Activated T-cell treated with anti-CD3 and anti-CD28 coated beads, Interleukin-2, amount 50 U/mL, for 24 hours (primary cell): ENCODE results near the gene CDK5RAP3.
"Not testable (repeated sequence)": the region's sequence is repeated elsewhere in the genome, so short reads cannot be mapped to it uniquely, and the experiment has no call there.

Experiments
- DNase-seq: peaks from one replicate; pipeline ENCODE4 v3.0.0-alpha.2; 2020
- H3K27ac Mint-ChIP-seq: 2 replicates; pipeline ENCODE4 v1.8.0; 2020; ENCODE audit warnings: mild to moderate bottlenecking, mixed read lengths
- H3K27me3 Mint-ChIP-seq: 2 replicates; pipeline ENCODE4 v1.8.0; 2020; ENCODE audit warnings: mixed read lengths
- H3K36me3 Mint-ChIP-seq: 2 replicates; pipeline ENCODE4 v1.8.0; 2020; ENCODE audit warnings: low read depth, mixed read lengths
- H3K4me1 Mint-ChIP-seq: 2 replicates; pipeline ENCODE4 v1.8.0; 2020; ENCODE audit warnings: low read depth, mixed read lengths
- H3K4me3 Mint-ChIP-seq: 2 replicates; pipeline ENCODE4 v1.8.0; 2020; ENCODE audit warnings: mild to moderate bottlenecking, moderate library complexity, mixed read lengths
- H3K9me3 Mint-ChIP-seq: 2 replicates; pipeline ENCODE4 v1.8.0; 2020; ENCODE audit warnings: mixed read lengths

The CDK5RAP3 gene, protein sequence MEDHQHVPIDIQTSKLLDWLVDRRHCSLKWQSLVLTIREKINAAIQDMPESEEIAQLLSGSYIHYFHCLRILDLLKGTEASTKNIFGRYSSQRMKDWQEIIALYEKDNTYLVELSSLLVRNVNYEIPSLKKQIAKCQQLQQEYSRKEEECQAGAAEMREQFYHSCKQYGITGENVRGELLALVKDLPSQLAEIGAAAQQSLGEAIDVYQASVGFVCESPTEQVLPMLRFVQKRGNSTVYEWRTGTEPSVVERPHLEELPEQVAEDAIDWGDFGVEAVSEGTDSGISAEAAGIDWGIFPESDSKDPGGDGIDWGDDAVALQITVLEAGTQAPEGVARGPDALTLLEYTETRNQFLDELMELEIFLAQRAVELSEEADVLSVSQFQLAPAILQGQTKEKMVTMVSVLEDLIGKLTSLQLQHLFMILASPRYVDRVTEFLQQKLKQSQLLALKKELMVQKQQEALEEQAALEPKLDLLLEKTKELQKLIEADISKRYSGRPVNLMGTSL

DNA sequence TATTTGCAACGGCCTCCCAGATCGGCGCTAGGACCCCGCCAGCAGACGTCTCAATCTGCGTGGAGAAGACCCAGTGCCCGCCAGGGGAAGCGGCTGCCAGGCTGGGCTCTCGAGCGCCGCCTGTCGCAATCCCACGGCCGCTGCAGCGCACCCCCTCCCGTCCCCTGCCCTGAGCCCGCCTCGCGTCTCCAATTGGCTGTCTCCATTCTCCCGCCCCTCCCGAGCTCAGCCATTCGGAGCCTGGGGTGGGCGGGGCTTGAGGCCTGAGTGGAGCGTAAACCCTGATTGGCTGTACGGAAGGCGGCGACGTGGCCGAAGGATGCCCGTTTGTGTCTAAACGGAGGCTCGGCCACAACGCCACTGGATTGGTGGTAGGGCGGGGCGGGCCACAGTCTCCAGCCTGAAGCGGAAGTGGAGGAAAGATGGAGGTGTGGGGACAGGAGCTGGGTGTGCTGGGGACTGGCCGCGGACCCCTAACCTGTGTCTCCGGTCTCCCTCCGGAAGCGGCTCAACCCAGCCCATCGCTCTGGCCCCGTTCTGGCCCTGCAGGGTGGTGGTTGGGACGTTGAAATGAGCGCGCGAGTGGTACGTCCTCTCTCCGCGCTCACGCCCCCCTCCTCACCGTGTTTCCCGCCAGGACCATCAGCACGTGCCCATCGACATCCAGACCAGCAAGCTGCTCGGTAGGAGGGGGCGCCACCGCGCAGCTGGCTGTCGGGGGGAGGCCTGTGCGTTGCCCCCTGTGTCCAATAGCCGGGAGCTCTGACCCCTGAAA lies at the start of gene CDK5RAP3:
TSS of gene CDK5RAP3 (plus strand) at position 389 of the 775 bp plus-strand sequence. CDS start at position 423, 34 bp downstream.
- Mint-ChIP-seq H3K9me3 (no peaks in the 10 kb centered on the region), H3K4me1 (peaks cover 28% of the 10 kb centered on the region), H3K27me3 (no peaks in the 10 kb centered on the region), H3K36me3 (peaks cover 46% of the 10 kb centered on the region), H3K4me3 (peak within 1 kb of the TSS; percentile 95), H3K27ac (peak within 1 kb of the TSS; percentile 95)
- DNase-seq = peak; percentile 99

GRCh38 chr17:47924785-47925677 lies 45.9 kb upstream of the CDK5RAP3 start:
- Mint-ChIP-seq H3K27ac (no peak overlapping the region), H3K27me3 (no peaks in the 10 kb centered on the region), H3K9me3 (no peaks in the 10 kb centered on the region), H3K36me3 (peaks cover 87% of the 10 kb centered on the region), H3K4me1 (peaks cover 5% of the 10 kb centered on the region), H3K4me3 (no peak overlapping the region)
- no peak for DNase-seq

GRCh38 chr17:47925678-47925988 lies 45.3 kb upstream of the CDK5RAP3 start:
- H3K36me3 Mint-ChIP-seq = peaks cover 90% of the 10 kb centered on the region
- no peak overlapping the region for H3K4me3 Mint-ChIP-seq
- peaks cover 5% of the 10 kb centered on the region for H3K4me1 Mint-ChIP-seq
- no peak overlapping the region for H3K27ac Mint-ChIP-seq
- H3K9me3 Mint-ChIP-seq = no peaks in the 10 kb centered on the region
- H3K27me3 Mint-ChIP-seq = no peaks in the 10 kb centered on the region
- no peak for DNase-seq

DNA sequence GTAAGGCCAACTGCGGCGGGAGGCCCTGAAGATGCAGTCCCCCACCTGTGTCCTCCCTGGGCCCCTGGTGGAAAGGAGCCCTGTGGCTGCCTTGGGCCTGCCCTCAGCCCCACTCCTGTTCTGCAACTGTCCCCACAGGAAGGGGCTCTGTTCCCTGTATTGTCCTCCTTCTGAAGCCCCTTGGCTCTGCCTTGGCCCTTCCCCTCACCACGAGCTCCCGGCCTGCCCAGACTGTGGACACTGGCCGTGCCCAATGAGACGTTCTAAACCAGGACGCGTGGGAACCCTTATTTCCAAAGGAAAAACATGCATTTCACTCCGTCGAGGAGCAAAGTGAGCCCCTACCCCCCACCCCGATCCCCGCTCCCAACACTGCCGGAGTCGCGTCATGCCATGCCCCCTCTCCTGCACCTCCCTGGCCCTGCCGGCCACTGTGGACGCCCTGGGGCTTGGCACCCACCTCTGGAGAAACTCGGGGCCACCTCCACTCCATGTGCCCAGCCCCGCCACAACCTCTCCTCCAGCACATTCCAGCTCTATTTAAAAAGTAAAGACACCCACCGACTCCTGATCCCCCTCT lies 43.0 kb upstream of the CDK5RAP3 start:
- Mint-ChIP-seq H3K4me3 (no peak overlapping the region), H3K27me3 (no peaks in the 10 kb centered on the region), H3K27ac (peak overlapping the region; percentile 73), H3K4me1 (peaks cover 5% of the 10 kb centered on the region), H3K36me3 (peaks cover 76% of the 10 kb centered on the region), H3K9me3 (no peaks in the 10 kb centered on the region)
- DNase-seq = no peak

DNA sequence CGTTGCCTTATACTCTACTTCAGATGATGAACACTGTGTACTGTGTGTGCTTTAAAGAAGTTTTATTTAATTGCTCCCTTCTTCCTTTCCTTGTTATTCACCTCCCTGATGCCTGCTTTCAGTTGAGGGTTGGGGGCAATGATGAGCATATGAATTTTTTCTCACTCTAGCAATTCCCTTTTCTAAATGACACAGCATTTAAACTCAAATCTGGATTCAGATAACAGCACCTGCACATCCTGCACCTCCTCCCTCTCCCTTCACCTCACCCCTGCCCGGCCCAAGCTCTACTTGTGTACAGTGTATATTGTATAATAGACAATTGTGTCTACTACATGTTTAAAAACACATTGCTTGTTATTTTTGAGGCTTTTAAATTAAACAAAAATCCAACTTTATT lies 42.5 kb upstream of the CDK5RAP3 start:
- peaks cover 5% of the 10 kb centered on the region for H3K4me1 Mint-ChIP-seq
- peaks cover 71% of the 10 kb centered on the region for H3K36me3 Mint-ChIP-seq
- H3K4me3 Mint-ChIP-seq = no peak overlapping the region
- no peaks in the 10 kb centered on the region for H3K9me3 Mint-ChIP-seq
- no peak for DNase-seq
- no peaks in the 10 kb centered on the region for H3K27me3 Mint-ChIP-seq
- H3K27ac Mint-ChIP-seq = peak overlapping the region; percentile 73

DNA sequence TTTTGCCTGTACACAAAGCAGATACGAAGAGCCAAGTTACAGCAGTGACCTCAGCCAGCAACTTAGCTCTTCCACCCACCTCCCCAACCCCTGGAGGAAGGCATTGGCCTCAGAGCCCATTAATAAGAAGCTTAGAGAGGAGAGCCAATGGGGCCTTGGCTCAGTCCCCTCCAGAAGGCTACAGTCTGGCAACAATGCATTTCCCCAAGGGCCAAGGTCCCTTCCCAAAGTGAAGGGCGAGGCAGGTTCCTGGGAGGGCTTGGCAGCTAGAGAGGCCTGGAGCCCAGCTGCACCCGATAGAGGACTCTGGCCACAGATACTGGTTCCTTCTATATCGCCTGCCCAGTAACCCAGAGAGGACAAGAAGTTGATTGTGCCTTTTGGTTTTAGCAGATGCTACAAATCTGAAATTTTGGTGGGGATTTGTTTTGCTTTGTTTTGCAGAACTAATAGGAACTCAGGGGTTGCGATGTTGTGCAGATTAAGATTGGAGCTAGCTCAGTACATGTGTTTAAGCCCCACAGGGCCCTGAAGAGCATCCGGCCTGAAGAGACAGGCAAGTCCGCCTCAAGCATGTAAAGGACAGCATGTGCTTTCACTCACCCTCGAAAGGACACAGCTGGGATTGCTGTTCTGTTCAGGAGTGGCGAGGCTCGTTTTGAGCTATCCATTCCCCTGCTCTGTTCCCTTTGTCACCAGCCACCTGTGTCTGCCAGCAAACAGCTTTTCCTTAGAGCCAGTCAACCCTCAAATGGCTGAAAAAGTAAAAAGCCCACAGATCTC lies 41.5 kb upstream of the CDK5RAP3 start:
- no peak for DNase-seq
- H3K27ac Mint-ChIP-seq = peak overlapping the region; percentile 12
- H3K27me3 Mint-ChIP-seq = no peaks in the 10 kb centered on the region
- H3K4me3 Mint-ChIP-seq = no peak overlapping the region
- no peaks in the 10 kb centered on the region for H3K9me3 Mint-ChIP-seq
- peaks cover 5% of the 10 kb centered on the region for H3K4me1 Mint-ChIP-seq
- peaks cover 61% of the 10 kb centered on the region for H3K36me3 Mint-ChIP-seq

GRCh38 chr17:47931848-47932247 lies 39.1 kb upstream of the CDK5RAP3 start:
- no peak overlapping the region for H3K4me3 Mint-ChIP-seq
- no peaks in the 10 kb centered on the region for H3K27me3 Mint-ChIP-seq
- peaks cover 8% of the 10 kb centered on the region for H3K4me1 Mint-ChIP-seq
- no peak for DNase-seq
- no peaks in the 10 kb centered on the region for H3K9me3 Mint-ChIP-seq
- peaks cover 40% of the 10 kb centered on the region for H3K36me3 Mint-ChIP-seq
- H3K27ac Mint-ChIP-seq = no peak overlapping the region

DNA sequence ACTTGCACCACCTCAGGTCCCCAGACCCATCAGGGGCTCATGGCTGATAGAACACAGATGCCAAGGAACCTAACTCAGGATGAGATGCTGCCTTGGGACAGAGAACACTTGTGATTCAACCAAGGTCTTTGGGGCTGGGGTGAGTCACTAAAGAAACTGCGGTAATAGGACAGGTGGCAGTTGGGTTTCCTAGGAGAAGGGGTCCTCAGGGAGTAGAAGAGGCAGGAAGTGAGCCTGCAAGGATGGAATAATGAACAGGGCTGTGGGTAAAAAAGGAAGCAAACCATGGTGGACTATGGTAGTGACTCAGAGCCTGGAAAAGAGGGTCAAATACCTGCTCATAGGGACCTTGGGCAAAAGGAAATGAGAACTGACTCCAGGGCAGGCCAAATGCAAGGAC lies 36.1 kb upstream of the CDK5RAP3 start:
- H3K27me3 Mint-ChIP-seq = no peaks in the 10 kb centered on the region
- no peaks in the 10 kb centered on the region for H3K9me3 Mint-ChIP-seq
- H3K36me3 Mint-ChIP-seq = peaks cover 11% of the 10 kb centered on the region
- DNase-seq = no peak
- H3K4me3 Mint-ChIP-seq = no peak overlapping the region
- peaks cover 13% of the 10 kb centered on the region for H3K4me1 Mint-ChIP-seq
- peak overlapping the region; percentile 68 for H3K27ac Mint-ChIP-seq

DNA sequence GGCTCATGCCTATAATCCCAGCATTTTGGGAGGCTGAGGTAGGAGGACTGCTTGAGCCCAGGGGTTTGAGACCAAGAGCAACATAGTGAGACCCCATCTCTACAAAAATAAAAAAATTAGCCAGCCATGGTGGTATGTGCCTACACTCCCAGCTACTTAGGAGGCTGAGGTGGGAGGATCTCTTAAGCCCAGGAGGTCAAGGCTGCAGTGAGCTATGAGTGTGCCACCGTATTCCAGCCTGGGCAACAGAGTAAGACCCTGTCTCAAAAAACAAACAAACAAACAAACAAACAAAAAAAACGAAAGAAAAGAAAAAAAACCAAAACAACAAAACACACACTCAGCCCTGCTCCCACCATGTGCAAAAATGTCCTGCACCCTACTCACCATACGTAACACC lies 35.4 kb upstream of the CDK5RAP3 start:
- not testable (repeated sequence) for DNase-seq, H3K9me3 Mint-ChIP-seq, H3K27ac Mint-ChIP-seq, H3K36me3 Mint-ChIP-seq, H3K4me3 Mint-ChIP-seq, H3K27me3 Mint-ChIP-seq
- H3K4me1 Mint-ChIP-seq = peaks cover 18% of the 10 kb centered on the region

- no peak for DNase-seq
- H3K36me3 Mint-ChIP-seq = peaks cover 3% of the 10 kb centered on the region
- H3K27ac Mint-ChIP-seq = no peak overlapping the region
- H3K4me3 Mint-ChIP-seq = no peak overlapping the region
- peaks cover 3% of the 10 kb centered on the region for H3K9me3 Mint-ChIP-seq
- peaks cover 21% of the 10 kb centered on the region for H3K4me1 Mint-ChIP-seq
- no peaks in the 10 kb centered on the region for H3K27me3 Mint-ChIP-seq
These were observed 35.0 kb upstream of the CDK5RAP3 start for GRCh38 chr17:47935961-47936360.

DNA sequence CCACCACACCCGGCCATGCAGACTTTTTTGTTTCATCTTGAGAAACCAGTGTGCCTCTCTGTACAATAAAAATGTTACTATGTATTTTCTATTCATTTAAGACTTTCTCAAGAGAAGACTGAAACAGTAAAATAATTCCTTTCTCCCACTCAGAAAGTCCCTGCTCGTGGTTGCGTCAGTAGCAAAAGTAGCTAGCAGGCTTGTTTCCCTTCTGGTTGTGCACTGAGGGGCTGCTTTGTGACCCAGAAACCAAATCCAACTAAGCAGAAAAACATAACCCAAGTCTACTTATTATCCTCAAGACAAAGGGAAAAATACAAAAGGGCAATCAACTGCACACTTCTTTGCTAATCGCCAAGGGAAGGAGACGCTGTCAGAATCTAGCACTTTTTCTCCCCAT lies 33.0 kb upstream of the CDK5RAP3 start:
- Mint-ChIP-seq H3K4me1 (peaks cover 35% of the 10 kb centered on the region), H3K4me3 (no peak overlapping the region), H3K36me3 (peaks cover 10% of the 10 kb centered on the region), H3K27ac (no peak overlapping the region), H3K9me3 (peaks cover 6% of the 10 kb centered on the region), H3K27me3 (no peaks in the 10 kb centered on the region)
- no peak for DNase-seq

- peaks cover 6% of the 10 kb centered on the region for H3K9me3 Mint-ChIP-seq
- H3K27ac Mint-ChIP-seq = peak within 1 kb of the TSS; percentile 97
- H3K36me3 Mint-ChIP-seq = peaks cover 42% of the 10 kb centered on the region
These were observed 29.4 kb upstream of the CDK5RAP3 start, which contains the start of gene PNPO for GRCh38 chr17:47941246-47942095. Gene PNPO, plus strand, starts transcription at chr17:47941571. Its CDS starts 105 bp downstream, at chr17:47941676.

More at GRCh38 chr17:47941246-47942095, 29.4 kb upstream of the CDK5RAP3 start, which contains the start of gene PNPO:
- no peaks in the 10 kb centered on the region for H3K27me3 Mint-ChIP-seq
- peaks cover 70% of the 10 kb centered on the region for H3K4me1 Mint-ChIP-seq
- H3K4me3 Mint-ChIP-seq = peak within 1 kb of the TSS; percentile 89
- DNase-seq = peak; percentile 92
